ENCODE results near the gene ACBD6. TPM values are rescaled to one million over a fixed set of nuclear protein-coding genes. Genes with fewer than 3 reads are reported as not detected.

The ACBD6 gene
- total and polyA plus RNA-seq, 2 of the 4 experiments (the other 2 are of a cell fraction), result 52.5 to 59.1 TPM

DNA sequence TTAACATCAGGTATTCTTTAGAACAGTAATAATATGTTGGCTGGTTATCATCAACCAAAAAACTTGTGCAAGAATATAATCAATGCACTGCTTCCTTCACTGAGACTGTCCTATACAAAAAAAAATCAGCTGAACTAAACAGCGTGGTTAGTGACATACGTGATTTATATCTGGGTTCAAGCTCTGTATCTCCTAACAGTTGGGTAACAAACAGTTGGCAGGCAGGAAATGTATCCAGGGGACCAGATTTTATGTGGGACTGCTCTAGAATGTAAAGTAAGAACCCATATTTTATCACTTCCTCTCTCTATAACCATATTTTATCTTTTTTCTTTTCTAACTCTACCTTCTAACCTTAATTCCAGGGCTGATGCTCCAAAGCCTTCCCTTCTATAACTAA lies 8.0 kb downstream of the ACBD6 start:
- Histone ChIP-seq H3K14ac (replicated peaks; ENCODE audit: low read depth, low read length) (no peak overlapping the region), H3K18ac (ENCODE audit: low read depth, low read length) (no peak overlapping the region), H2BK20ac (ENCODE audit: low read depth, low read length) (no peak overlapping the region), H3K9me1 (ENCODE audit: insufficient read depth, low read length) (no peaks in the 10 kb centered on the region), H3K4ac (ENCODE audit: low read depth, low read length) (no peak overlapping the region), H3K9ac (ENCODE audit: low read depth, low read length) (no peak overlapping the region), H3K36me3 (ENCODE audit: control insufficient read depth, insufficient read depth, low read length) (peaks cover 18% of the 10 kb centered on the region), H2BK5ac (ENCODE audit: low read depth, low read length, poor library complexity, severe bottlenecking) (no peak overlapping the region), H4K8ac (ENCODE audit: low read depth in 2 of 2, low read length in 2 of 2) (no peak overlapping the region), H2AK5ac (ENCODE audit: low read depth, low read length) (no peak overlapping the region), H2BK120ac (ENCODE audit: low read depth, low read length) (no peak overlapping the region), H2AFZ (replicated peaks; ENCODE audit: low read length, poor library complexity) (no peak overlapping the region), H3K4me1 (ENCODE audit: control insufficient read depth, insufficient read depth, low read length) (peaks cover 8% of the 10 kb centered on the region), H3K23ac (ENCODE audit: low read depth, low read length) (no peak overlapping the region), H2BK15ac (ENCODE audit: low read depth, low read length) (no peak overlapping the region), H3K79me1 (ENCODE audit: low read depth in 1 of 2, low read length in 2 of 2) (peaks cover 18 to 39% of the 10 kb centered on the region in 2 experiments), H4K91ac (ENCODE audit: insufficient read depth, low read depth, low read length) (no peak overlapping the region), H3K9me3 (ENCODE audit: control insufficient read depth, insufficient read depth, low read length) (no peaks in the 10 kb centered on the region), H3K4me3 (ENCODE audit: insufficient read depth, low read depth, low read length) (no peak overlapping the region), H3K27me3 (ENCODE audit: control insufficient read depth, insufficient read depth, low read length) (no peaks in the 10 kb centered on the region), H4K20me1 (ENCODE audit: insufficient read depth, low read length) (peaks cover 2% of the 10 kb centered on the region; the same call in 1 of the 2 replicates), H3K4me2 (ENCODE audit: low read depth, low read length) (no peak overlapping the region), H3K27ac (ENCODE audit: insufficient read depth, low read length) (no peak overlapping the region), H3K56ac (ENCODE audit: extremely low read depth, insufficient read depth, low read length) (no peak overlapping the region), H2AK9ac (replicated peaks; ENCODE audit: low read depth, low read length, poor library complexity) (no peak overlapping the region), H4K5ac (ENCODE audit: low read depth, low read length) (no peak overlapping the region)
- no CpG with 5 or more reads among the region's 2 CpGs for WGBS, 2 experiments (ENCODE audit: extremely low coverage in 2 of 2, insufficient read length in 1 of 2)
- ChIA-PET POLR2A (ENCODE audit: unreplicated experiment) (no interaction called here), CTCF (no interaction called here)
- ATAC-seq (ENCODE audit: low read depth) (no peak), DNase-seq (no peak)
- TF ChIP-seq RFX5 (IDR thresholded peaks at IDR 0.05; ENCODE audit: low read depth, low read length) (no peak), MXI1 (IDR thresholded peaks at IDR 0.05; ENCODE audit: borderline replicate concordance, low read depth, low read length) (no peak), RCOR1 (IDR thresholded peaks at IDR 0.05; ENCODE audit: insufficient replicate concordance, low read length) (no peak), MAFK (IDR thresholded peaks at IDR 0.05; ENCODE audit: low read depth, low read length) (no peak), NFE2L2 (IDR thresholded peaks at IDR 0.05; ENCODE audit: low read depth, low read length) (no peak), BHLHE40 (IDR thresholded peaks at IDR 0.05; ENCODE audit: low read depth, low read length) (no peak), MAZ (IDR thresholded peaks at IDR 0.05; ENCODE audit: borderline replicate concordance, low read depth, low read length) (no peak), SMC3 (IDR thresholded peaks at IDR 0.05; ENCODE audit: low read depth, low read length) (no peak), RAD21 (IDR thresholded peaks at IDR 0.05; ENCODE audit: low read length) (no peak), POLR2A (IDR thresholded peaks at IDR 0.05; ENCODE audit: low read depth, low read length) (no peak), CHD1 (IDR thresholded peaks at IDR 0.05; ENCODE audit: low read depth, low read length) (no peak), CEBPB (IDR thresholded peaks at IDR 0.05; ENCODE audit: low read depth, low read length) (no peak), FOS (IDR thresholded peaks at IDR 0.05; ENCODE audit: low read depth, low read length) (no peak)
- TF ChIP-seq, protein P1, sequence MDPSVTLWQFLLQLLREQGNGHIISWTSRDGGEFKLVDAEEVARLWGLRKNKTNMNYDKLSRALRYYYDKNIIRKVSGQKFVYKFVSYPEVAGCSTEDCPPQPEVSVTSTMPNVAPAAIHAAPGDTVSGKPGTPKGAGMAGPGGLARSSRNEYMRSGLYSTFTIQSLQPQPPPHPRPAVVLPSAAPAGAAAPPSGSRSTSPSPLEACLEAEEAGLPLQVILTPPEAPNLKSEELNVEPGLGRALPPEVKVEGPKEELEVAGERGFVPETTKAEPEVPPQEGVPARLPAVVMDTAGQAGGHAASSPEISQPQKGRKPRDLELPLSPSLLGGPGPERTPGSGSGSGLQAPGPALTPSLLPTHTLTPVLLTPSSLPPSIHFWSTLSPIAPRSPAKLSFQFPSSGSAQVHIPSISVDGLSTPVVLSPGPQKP (IDR thresholded peaks at IDR 0.05; ENCODE audit: borderline replicate concordance, low read depth, low read length), result no peak
- TF ChIP-seq, protein P2, sequence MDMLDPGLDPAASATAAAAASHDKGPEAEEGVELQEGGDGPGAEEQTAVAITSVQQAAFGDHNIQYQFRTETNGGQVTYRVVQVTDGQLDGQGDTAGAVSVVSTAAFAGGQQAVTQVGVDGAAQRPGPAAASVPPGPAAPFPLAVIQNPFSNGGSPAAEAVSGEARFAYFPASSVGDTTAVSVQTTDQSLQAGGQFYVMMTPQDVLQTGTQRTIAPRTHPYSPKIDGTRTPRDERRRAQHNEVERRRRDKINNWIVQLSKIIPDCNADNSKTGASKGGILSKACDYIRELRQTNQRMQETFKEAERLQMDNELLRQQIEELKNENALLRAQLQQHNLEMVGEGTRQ (IDR thresholded peaks at IDR 0.05; ENCODE audit: low read depth, low read length), result no peak
- TF ChIP-seq, protein P3, sequence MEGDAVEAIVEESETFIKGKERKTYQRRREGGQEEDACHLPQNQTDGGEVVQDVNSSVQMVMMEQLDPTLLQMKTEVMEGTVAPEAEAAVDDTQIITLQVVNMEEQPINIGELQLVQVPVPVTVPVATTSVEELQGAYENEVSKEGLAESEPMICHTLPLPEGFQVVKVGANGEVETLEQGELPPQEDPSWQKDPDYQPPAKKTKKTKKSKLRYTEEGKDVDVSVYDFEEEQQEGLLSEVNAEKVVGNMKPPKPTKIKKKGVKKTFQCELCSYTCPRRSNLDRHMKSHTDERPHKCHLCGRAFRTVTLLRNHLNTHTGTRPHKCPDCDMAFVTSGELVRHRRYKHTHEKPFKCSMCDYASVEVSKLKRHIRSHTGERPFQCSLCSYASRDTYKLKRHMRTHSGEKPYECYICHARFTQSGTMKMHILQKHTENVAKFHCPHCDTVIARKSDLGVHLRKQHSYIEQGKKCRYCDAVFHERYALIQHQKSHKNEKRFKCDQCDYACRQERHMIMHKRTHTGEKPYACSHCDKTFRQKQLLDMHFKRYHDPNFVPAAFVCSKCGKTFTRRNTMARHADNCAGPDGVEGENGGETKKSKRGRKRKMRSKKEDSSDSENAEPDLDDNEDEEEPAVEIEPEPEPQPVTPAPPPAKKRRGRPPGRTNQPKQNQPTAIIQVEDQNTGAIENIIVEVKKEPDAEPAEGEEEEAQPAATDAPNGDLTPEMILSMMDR (conservative IDR thresholded peaks at IDR 0.05; ENCODE audit: low read depth, low read length), result no peak
- dilution Hi-C loops (cut with HindIII; ENCODE audit: low sequenced_read_pairs, unreplicated experiment) (no loop called here), intact Hi-C loops (cut with micrococcal nuclease) (no loop called here), in situ Hi-C loops (cut with MboI; ENCODE audit: low sequenced_read_pairs) (no loop called here)
- no TSS peak for BruUV-seq (replicated peaks)
